HepG2 (cell line): Measurements from ENCODE around the gene POU2F2. TPM values are rescaled to one million over a fixed set of nuclear protein-coding genes. Genes with fewer than 3 reads are reported as not detected.

Experiments used
- FOXO1 ChIP-seq: sonication (generic); formaldehyde crosslinking; IDR thresholded peaks from 2 replicates; pipeline ENCODE4 v1.4.0; 2020; ENCODE audit warnings: missing genetic modification reagents
- HCFC1 ChIP-seq: fragments of 150-350 bp; IDR thresholded peaks from 2 replicates; pipeline ENCODE4 v1.6.1; 2014; ENCODE audit warnings: low read depth, low read length
- HDAC2 ChIP-seq: sonication (generic); formaldehyde crosslinking; IDR thresholded peaks from 2 replicates; pipeline ENCODE4 v1.4.0; 2020; ENCODE audit warnings: missing genetic modification reagents
- IRF9 ChIP-seq: sonication (generic); formaldehyde crosslinking; IDR thresholded peaks from 2 replicates; pipeline ENCODE4 v1.8.0; 2022; ENCODE audit warnings: missing genetic modification reagents, mild to moderate bottlenecking, borderline replicate concordance
- MED13 ChIP-seq: sonication (generic); formaldehyde crosslinking; IDR thresholded peaks from 2 replicates; pipeline ENCODE4 v1.5.0; 2020; ENCODE audit warnings: missing genetic modification reagents
- ZNF550 ChIP-seq: sonication (generic); formaldehyde crosslinking; IDR thresholded peaks from 2 replicates; pipeline ENCODE4 v1.4.0; 2020; ENCODE audit warnings: mild to moderate bottlenecking, missing genetic modification reagents, borderline replicate concordance
- ZNF879 ChIP-seq: sonication (generic); formaldehyde crosslinking; IDR thresholded peaks from 2 replicates; pipeline ENCODE4 v1.8.1; 2023; ENCODE audit warnings: missing genetic modification reagents
- polyA plus RNA-seq, 8 experiments: library from polyadenylated mRNA; depleted of rRNA in 3 of 8; stranded (reverse) in 7 of 8; unstranded in 1 of 8; fragments of >200 nt; fragmentation: Illumina TruSeq in 4 of 8; extraction: Trizol in 4 of 8; gene quantifications; 2 replicates each; pipeline versions ENCODE4 v1.2.1 to v1.2.3, GENCODE V29; 2011 to 2016; ENCODE audit warnings: low read depth in 4 of 8, missing spikeins in 1 of 8, mixed read lengths in 1 of 8; ENCODE audit not compliant: insufficient read depth in 1 of 8
- total RNA-seq, 5 experiments: library from RNA; depleted of rRNA; stranded (reverse); fragments of >200 nt; fragmentation: Illumina TruSeq; extraction: Trizol; gene quantifications; 2 replicates each; pipeline ENCODE4 v1.2.3, GENCODE V29; 2016; ENCODE audit warnings: low read depth in 1 of 5
- TF ChIP-seq, protein P1 (sequence below): IDR thresholded peaks from 2 replicates; pipeline ENCODE4 v1.6.1; 2018; ENCODE audit warnings: missing genetic modification reagents
- TF ChIP-seq, protein P2 (sequence below): sonication (generic); formaldehyde crosslinking; IDR thresholded peaks from 2 replicates; pipeline ENCODE4 v1.4.0; 2020; ENCODE audit warnings: mild to moderate bottlenecking, missing genetic modification reagents
- TF ChIP-seq, protein P3 (sequence below): IDR thresholded peaks from 2 replicates; pipeline ENCODE4 v1.6.1; 2016; ENCODE audit warnings: low read depth, borderline replicate concordance
- TF ChIP-seq, protein P4 (sequence below): sonication (generic); formaldehyde crosslinking; IDR thresholded peaks from 2 replicates; pipeline ENCODE4 v1.4.0; 2020; ENCODE audit warnings: missing genetic modification reagents
- TF ChIP-seq, protein P5 (sequence below): sonication (generic); formaldehyde crosslinking; IDR thresholded peaks from 2 replicates; pipeline ENCODE4 v1.4.0; 2020; ENCODE audit warnings: missing genetic modification reagents, borderline replicate concordance
- TF ChIP-seq, protein P6 (sequence below): sonication (generic); formaldehyde crosslinking; IDR thresholded peaks from 2 replicates; pipeline ENCODE4 v1.4.0; 2020; ENCODE audit warnings: missing genetic modification reagents, mild to moderate bottlenecking, borderline replicate concordance

POU2F2 gene
- total and polyA plus RNA-seq, 2 of the 13 experiments (the other 11 are each of a cell fraction or from before 2014, with no cell fraction given): 0.09 to 0.17 TPM

- TF ChIP-seq, protein P1, sequence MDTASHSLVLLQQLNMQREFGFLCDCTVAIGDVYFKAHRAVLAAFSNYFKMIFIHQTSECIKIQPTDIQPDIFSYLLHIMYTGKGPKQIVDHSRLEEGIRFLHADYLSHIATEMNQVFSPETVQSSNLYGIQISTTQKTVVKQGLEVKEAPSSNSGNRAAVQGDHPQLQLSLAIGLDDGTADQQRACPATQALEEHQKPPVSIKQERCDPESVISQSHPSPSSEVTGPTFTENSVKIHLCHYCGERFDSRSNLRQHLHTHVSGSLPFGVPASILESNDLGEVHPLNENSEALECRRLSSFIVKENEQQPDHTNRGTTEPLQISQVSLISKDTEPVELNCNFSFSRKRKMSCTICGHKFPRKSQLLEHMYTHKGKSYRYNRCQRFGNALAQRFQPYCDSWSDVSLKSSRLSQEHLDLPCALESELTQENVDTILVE (CRISPR knock-in tag): 0 out of 2 replicates have a peak, but pooled peaks have one; percentile 54
- peak; percentile 54; the same call in 1 of the 2 replicates for TF ChIP-seq FOXO1
- no peak for TF ChIP-seq ZNF879 (CRISPR knock-in tag)
- TF ChIP-seq, protein P2, sequence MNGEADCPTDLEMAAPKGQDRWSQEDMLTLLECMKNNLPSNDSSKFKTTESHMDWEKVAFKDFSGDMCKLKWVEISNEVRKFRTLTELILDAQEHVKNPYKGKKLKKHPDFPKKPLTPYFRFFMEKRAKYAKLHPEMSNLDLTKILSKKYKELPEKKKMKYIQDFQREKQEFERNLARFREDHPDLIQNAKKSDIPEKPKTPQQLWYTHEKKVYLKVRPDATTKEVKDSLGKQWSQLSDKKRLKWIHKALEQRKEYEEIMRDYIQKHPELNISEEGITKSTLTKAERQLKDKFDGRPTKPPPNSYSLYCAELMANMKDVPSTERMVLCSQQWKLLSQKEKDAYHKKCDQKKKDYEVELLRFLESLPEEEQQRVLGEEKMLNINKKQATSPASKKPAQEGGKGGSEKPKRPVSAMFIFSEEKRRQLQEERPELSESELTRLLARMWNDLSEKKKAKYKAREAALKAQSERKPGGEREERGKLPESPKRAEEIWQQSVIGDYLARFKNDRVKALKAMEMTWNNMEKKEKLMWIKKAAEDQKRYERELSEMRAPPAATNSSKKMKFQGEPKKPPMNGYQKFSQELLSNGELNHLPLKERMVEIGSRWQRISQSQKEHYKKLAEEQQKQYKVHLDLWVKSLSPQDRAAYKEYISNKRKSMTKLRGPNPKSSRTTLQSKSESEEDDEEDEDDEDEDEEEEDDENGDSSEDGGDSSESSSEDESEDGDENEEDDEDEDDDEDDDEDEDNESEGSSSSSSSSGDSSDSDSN (CRISPR knock-in tag): no peak
- TF ChIP-seq, protein P3, sequence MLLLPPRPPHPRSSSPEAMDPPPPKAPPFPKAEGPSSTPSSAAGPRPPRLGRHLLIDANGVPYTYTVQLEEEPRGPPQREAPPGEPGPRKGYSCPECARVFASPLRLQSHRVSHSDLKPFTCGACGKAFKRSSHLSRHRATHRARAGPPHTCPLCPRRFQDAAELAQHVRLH (CRISPR knock-in tag): peak; percentile 66; the same call in 1 of the 2 replicates
- TF ChIP-seq HCFC1: 0 out of 2 replicates have a peak, but pooled peaks have one; percentile 21
- TF ChIP-seq MED13 (CRISPR knock-in tag): 0 out of 2 replicates have a peak, but pooled peaks have one; percentile 25
- TF ChIP-seq HDAC2 (CRISPR knock-in tag): peak; percentile 71
- TF ChIP-seq, protein P4, sequence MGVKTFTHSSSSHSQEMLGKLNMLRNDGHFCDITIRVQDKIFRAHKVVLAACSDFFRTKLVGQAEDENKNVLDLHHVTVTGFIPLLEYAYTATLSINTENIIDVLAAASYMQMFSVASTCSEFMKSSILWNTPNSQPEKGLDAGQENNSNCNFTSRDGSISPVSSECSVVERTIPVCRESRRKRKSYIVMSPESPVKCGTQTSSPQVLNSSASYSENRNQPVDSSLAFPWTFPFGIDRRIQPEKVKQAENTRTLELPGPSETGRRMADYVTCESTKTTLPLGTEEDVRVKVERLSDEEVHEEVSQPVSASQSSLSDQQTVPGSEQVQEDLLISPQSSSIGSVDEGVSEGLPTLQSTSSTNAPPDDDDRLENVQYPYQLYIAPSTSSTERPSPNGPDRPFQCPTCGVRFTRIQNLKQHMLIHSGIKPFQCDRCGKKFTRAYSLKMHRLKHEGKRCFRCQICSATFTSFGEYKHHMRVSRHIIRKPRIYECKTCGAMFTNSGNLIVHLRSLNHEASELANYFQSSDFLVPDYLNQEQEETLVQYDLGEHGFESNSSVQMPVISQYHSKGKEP (CRISPR knock-in tag): peak; percentile 85; the same call in 1 of the 2 replicates
- peak; percentile 46; the same call in 1 of the 2 replicates for TF ChIP-seq IRF9
- TF ChIP-seq, protein P5, sequence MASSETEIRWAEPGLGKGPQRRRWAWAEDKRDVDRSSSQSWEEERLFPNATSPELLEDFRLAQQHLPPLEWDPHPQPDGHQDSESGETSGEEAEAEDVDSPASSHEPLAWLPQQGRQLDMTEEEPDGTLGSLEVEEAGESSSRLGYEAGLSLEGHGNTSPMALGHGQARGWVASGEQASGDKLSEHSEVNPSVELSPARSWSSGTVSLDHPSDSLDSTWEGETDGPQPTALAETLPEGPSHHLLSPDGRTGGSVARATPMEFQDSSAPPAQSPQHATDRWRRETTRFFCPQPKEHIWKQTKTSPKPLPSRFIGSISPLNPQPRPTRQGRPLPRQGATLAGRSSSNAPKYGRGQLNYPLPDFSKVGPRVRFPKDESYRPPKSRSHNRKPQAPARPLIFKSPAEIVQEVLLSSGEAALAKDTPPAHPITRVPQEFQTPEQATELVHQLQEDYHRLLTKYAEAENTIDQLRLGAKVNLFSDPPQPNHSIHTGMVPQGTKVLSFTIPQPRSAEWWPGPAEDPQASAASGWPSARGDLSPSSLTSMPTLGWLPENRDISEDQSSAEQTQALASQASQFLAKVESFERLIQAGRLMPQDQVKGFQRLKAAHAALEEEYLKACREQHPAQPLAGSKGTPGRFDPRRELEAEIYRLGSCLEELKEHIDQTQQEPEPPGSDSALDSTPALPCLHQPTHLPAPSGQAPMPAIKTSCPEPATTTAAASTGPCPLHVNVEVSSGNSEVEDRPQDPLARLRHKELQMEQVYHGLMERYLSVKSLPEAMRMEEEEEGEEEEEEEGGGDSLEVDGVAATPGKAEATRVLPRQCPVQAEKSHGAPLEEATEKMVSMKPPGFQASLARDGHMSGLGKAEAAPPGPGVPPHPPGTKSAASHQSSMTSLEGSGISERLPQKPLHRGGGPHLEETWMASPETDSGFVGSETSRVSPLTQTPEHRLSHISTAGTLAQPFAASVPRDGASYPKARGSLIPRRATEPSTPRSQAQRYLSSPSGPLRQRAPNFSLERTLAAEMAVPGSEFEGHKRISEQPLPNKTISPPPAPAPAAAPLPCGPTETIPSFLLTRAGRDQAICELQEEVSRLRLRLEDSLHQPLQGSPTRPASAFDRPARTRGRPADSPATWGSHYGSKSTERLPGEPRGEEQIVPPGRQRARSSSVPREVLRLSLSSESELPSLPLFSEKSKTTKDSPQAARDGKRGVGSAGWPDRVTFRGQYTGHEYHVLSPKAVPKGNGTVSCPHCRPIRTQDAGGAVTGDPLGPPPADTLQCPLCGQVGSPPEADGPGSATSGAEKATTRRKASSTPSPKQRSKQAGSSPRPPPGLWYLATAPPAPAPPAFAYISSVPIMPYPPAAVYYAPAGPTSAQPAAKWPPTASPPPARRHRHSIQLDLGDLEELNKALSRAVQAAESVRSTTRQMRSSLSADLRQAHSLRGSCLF (CRISPR knock-in tag): no peak
- no peak for TF ChIP-seq ZNF550 (CRISPR knock-in tag)
- TF ChIP-seq, protein P6, sequence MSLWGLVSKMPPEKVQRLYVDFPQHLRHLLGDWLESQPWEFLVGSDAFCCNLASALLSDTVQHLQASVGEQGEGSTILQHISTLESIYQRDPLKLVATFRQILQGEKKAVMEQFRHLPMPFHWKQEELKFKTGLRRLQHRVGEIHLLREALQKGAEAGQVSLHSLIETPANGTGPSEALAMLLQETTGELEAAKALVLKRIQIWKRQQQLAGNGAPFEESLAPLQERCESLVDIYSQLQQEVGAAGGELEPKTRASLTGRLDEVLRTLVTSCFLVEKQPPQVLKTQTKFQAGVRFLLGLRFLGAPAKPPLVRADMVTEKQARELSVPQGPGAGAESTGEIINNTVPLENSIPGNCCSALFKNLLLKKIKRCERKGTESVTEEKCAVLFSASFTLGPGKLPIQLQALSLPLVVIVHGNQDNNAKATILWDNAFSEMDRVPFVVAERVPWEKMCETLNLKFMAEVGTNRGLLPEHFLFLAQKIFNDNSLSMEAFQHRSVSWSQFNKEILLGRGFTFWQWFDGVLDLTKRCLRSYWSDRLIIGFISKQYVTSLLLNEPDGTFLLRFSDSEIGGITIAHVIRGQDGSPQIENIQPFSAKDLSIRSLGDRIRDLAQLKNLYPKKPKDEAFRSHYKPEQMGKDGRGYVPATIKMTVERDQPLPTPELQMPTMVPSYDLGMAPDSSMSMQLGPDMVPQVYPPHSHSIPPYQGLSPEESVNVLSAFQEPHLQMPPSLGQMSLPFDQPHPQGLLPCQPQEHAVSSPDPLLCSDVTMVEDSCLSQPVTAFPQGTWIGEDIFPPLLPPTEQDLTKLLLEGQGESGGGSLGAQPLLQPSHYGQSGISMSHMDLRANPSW (CRISPR knock-in tag): no peak
Observed at GRCh38 chr19:42140125-42140754, 8.0 kb upstream of the POU2F2 start (continued).
